Stomach (tissue), 19 donors: ENCODE results near the gene CDH7. TPM values are rescaled to one million over a fixed set of nuclear protein-coding genes. Genes with fewer than 3 reads are reported as not detected.

ENCODE experiments used
- DNase-seq, 2 donors: peaks; one replicate each; pipeline versions ENCODE4 v3.0.0 to v3.0.0-alpha.2; 2013 to 2019
- H3K27ac ChIP-seq, 5 donors: fragments of 200-600 bp in 4 of 5; sonication (generic) in 4 of 5; one replicate each; pipeline ENCODE4 v1.5.1; 2013 to 2019; ENCODE audit warnings: mild to moderate bottlenecking in 1 of 5, moderate library complexity in 1 of 5
- H3K27me3 ChIP-seq, 3 donors: fragments of 200-600 bp; sonication (generic); one replicate each; pipeline ENCODE4 v1.5.1; 2017 to 2019; ENCODE audit warnings: mixed run types in 1 of 3
- H3K36me3 ChIP-seq, 4 donors: fragments of 200-600 bp; sonication (generic); 1 replicate in 3 of 4; 2 replicates in 1 of 4; pipeline ENCODE4 v1.5.1; 2016 to 2019
- H3K4me1 ChIP-seq, 4 donors: fragments of 200-600 bp; sonication (generic); one replicate each; pipeline ENCODE4 v1.5.1; 2016 to 2019
- H3K4me3 ChIP-seq, 4 donors: fragments of 200-600 bp; sonication (generic) in 3 of 4; one replicate each; pipeline ENCODE4 v1.5.1; 2016 to 2019; ENCODE audit warnings: mild to moderate bottlenecking in 1 of 4
- H3K9me3 ChIP-seq, 4 donors: fragments of 200-600 bp; sonication (generic); one replicate each; pipeline ENCODE4 v1.5.1; 2016 to 2019
- CTCF ChIP-seq, 7 experiments: fragments of 450-650 bp in 4 of 7; fragments of 200-600 bp in 3 of 7; sonication (generic) in 3 of 7; IDR thresholded peaks; one replicate each; pipeline ENCODE4 v1.5.1; 2016 to 2019; ENCODE audit warnings: antibody characterized with exemption in 7 of 7, control low read depth in 2 of 7, mild to moderate bottlenecking in 1 of 7
- EP300 ChIP-seq: sonication (generic); formaldehyde crosslinking; IDR thresholded peaks from one replicate; pipeline ENCODE4 v1.6.1; 2017; ENCODE audit warnings: antibody characterized with exemption
- POLR2A ChIP-seq, 4 donors: fragments of 450-650 bp; IDR thresholded peaks; one replicate each; pipeline ENCODE4 v1.6.1; 2016; ENCODE audit warnings: antibody characterized with exemption in 4 of 4, control low read depth in 2 of 4, mild to moderate bottlenecking in 1 of 4, moderate library complexity in 1 of 4
- POLR2AphosphoS5 ChIP-seq, 3 donors: sonication (generic); formaldehyde crosslinking; IDR thresholded peaks; one replicate each; pipeline ENCODE4 v1.6.1; 2016; ENCODE audit warnings: antibody characterized with exemption in 3 of 3
- WGBS, 5 donors: extraction: QIAGEN DNeasy Blood & Tissue Kit in 3 of 5; methylation state at CpG; one replicate each; pipeline versions ENCODE4 v1.1.5 to v1.1.7; 2013 to 2018; 5-methylcytosine and 5-hydroxymethylcytosine counted together
- intact Hi-C: fragments of 100-400 bp; cut with DNase I; formaldehyde crosslinking; loops from one replicate; pipeline ENCODE4 v1.15.1; 2023; ENCODE audit warnings: low total_unique reads
- long read RNA-seq, 10 donors: transcript quantifications; one replicate each; lab custom pipeline, GENCODE V29; 2026
- polyA plus RNA-seq, 3 donors: library from polyadenylated mRNA; stranded (reverse); fragments of 200-250 nt; gene quantifications; one replicate each; pipeline ENCODE4 v1.2.3, GENCODE V29; 2013
- total RNA-seq, 5 donors: library from RNA; depleted of rRNA; stranded (reverse); fragments of >200 nt; gene quantifications; one replicate each; pipeline versions ENCODE4 v1.1.0 to v1.2.3, GENCODE V29; 2014 to 2016
- donor health status: healthy with polysubstance abuse.
- donor health status: Bipolar disorder and iron deficiency.
- donor health status: healthy.

CDH7 gene
- total RNA-seq (under 1 TPM in 1 of 5 donors, not detected in 4; under 0.01 TPM), polyA plus RNA-seq (not detected)
- long read RNA-seq, donor 1, result 0 reads
- long read RNA-seq, donor 2, partial matches to known transcripts, result 0 of 1 reads
- long read RNA-seq, donor 2, other reads (novel, unspliced or antisense), result 0 of 1 reads
- long read RNA-seq, donor 3, result 0 reads
- long read RNA-seq, donor 4, result 0 reads
- long read RNA-seq, donor 5, partial matches to known transcripts, result 0 of 1 reads
- long read RNA-seq, donor 5, other reads (novel, unspliced or antisense), result 0 of 1 reads
- long read RNA-seq, donor 6, result 0 reads
- long read RNA-seq, donor 7, result 0 reads
- long read RNA-seq, donor 8, result 0 reads
- long read RNA-seq, donor 9, result 0 reads
- long read RNA-seq, donor 10, result 0 reads

GRCh38 chr18:65750389-65751154 lies at the start of gene CDH7:
CDH7 (plus strand) TSS chr18:65751012; CDS start chr18:65762843, 11,831 bp downstream.
- H3K9me3 ChIP-seq, result no peaks in the 10 kb centered on the region

GRCh38 chr18:65704046-65704445 lies 46.8 kb upstream of the CDH7 start:
- no peaks in the 10 kb centered on the region for H3K4me1 ChIP-seq
- H3K9me3 ChIP-seq, result peaks cover 0 to 1% (median 0%) of the 10 kb centered on the region in 4 donors
- no peaks in the 10 kb centered on the region for H3K27me3 ChIP-seq
- intact Hi-C loops, result no loop called here
- H3K4me3 ChIP-seq, result no peak overlapping the region
- no peak overlapping the region for H3K27ac ChIP-seq
- H3K36me3 ChIP-seq, result no peaks in the 10 kb centered on the region
- WGBS, 5 donors, result 53 to 84% (median 71%) methylated on average over 1 of the region's 1 CpG
- DNase-seq, result no peak
- TF ChIP-seq EP300 (no peak), POLR2A (IDR thresholded peaks at IDR 0.05) (no peak), POLR2AphosphoS5 (IDR thresholded peaks at IDR 0.05) (no peak), CTCF (IDR thresholded peaks at IDR 0.05) (no peak)

More at GRCh38 chr18:65750389-65751154, at the start of gene CDH7:
- H3K4me3 ChIP-seq, result peak within 1 kb of the TSS; percentile 22 to 39 (median 30)
- H3K27ac ChIP-seq, result no peak within 1 kb of the TSS
- peaks cover 0 to 14% (median 8%) of the 10 kb centered on the region in 4 donors for H3K4me1 ChIP-seq
- WGBS, 5 donors, result 2 to 6% (median 4%) methylated on average over 30 to 85 of the region's 85 CpGs
- intact Hi-C loops, result no loop called here
- peak in 1 of 2 donors; percentile 65 for DNase-seq
- H3K27me3 ChIP-seq, result peaks cover 6 to 30% (median 17%) of the 10 kb centered on the region in 3 donors
- TF ChIP-seq POLR2AphosphoS5 (IDR thresholded peaks at IDR 0.05) (no peak), CTCF (IDR thresholded peaks at IDR 0.05) (no peak), POLR2A (IDR thresholded peaks at IDR 0.05) (no peak), EP300 (no peak)
- H3K36me3 ChIP-seq, result no peaks in the 10 kb centered on the region

- TF ChIP-seq EP300 (no peak), CTCF (IDR thresholded peaks at IDR 0.05) (no peak), POLR2AphosphoS5 (IDR thresholded peaks at IDR 0.05) (no peak), POLR2A (IDR thresholded peaks at IDR 0.05) (no peak)
- 40 to 100% (median 90%) methylated on average over 1 of the region's 1 CpG for WGBS, 5 donors
- Histone ChIP-seq H3K27ac (no peak overlapping the region), H3K36me3 (no peaks in the 10 kb centered on the region), H3K27me3 (no peaks in the 10 kb centered on the region), H3K9me3 (peaks cover 0 to 4% (median 0%) of the 10 kb centered on the region in 4 donors), H3K4me3 (no peak overlapping the region), H3K4me1 (no peaks in the 10 kb centered on the region)
- DNase-seq, result no peak
- intact Hi-C loops, result no loop called here
Measured at GRCh38 chr18:65706646-65707045, 44.2 kb upstream of the CDH7 start.

- 36 to 64% (median 47%) methylated on average over 1 of the region's 1 CpG for WGBS, 5 donors
- Histone ChIP-seq H3K4me1 (no peaks in the 10 kb centered on the region), H3K9me3 (peaks cover 0 to 9% (median 2%) of the 10 kb centered on the region in 4 donors), H3K27ac (no peak overlapping the region), H3K36me3 (no peaks in the 10 kb centered on the region), H3K27me3 (no peaks in the 10 kb centered on the region), H3K4me3 (no peak overlapping the region)
- TF ChIP-seq POLR2A (IDR thresholded peaks at IDR 0.05), result no peak
- TF ChIP-seq POLR2AphosphoS5 (IDR thresholded peaks at IDR 0.05), result no peak
- no peak for TF ChIP-seq EP300
- TF ChIP-seq CTCF (IDR thresholded peaks at IDR 0.05), result no peak
- DNase-seq, result no peak
- intact Hi-C loops, result no loop called here
Measured at GRCh38 chr18:65711493-65711892, 39.3 kb upstream of the CDH7 start.
